ENCODE data around the gene LARGE1. TPM values are rescaled to one million over a fixed set of nuclear protein-coding genes. Genes with fewer than 3 reads are reported as not detected.

LARGE1 gene
- total and polyA plus RNA-seq, 2 of the 4 experiments (the other 2 are of a cell fraction): 6.2 to 12.4 TPM

DNA sequence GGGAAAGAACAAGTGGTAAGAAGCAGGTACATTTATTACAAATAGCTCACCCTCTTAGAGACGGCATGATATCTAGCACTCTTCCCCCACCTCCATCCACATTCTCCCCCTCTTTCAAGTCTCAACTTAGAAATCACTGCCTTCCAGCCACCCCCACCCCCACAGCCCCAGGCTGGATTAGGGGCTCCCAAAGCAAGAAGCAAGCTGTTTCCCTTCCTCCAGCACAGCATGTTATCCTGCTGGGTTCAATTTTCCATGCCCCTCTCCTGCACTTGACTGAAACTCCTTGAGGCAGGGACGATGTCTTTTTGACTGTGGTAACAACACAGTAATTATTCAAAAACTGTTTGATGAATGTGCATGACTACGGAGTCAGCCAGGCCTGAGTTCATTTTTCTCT lies 350.7 kb downstream of the LARGE1 start:
- Histone ChIP-seq H3K18ac (ENCODE audit: low read depth, low read length) (no peak overlapping the region), H3K9ac (ENCODE audit: low read depth, low read length) (no peak overlapping the region), H3K27ac (ENCODE audit: insufficient read depth, low read length) (no peak overlapping the region), H3K27me3 (ENCODE audit: control insufficient read depth, insufficient read depth, low read length) (no peaks in the 10 kb centered on the region), H3K79me1 (ENCODE audit: low read depth in 1 of 2, low read length in 2 of 2) (no peaks in the 10 kb centered on the region; a peak in 1 of 4 replicates), H2BK20ac (ENCODE audit: low read depth, low read length) (no peak overlapping the region), H4K91ac (ENCODE audit: insufficient read depth, low read depth, low read length) (no peak overlapping the region), H3K36me3 (ENCODE audit: control insufficient read depth, insufficient read depth, low read length) (no peaks in the 10 kb centered on the region), H3K56ac (ENCODE audit: extremely low read depth, insufficient read depth, low read length) (no peak overlapping the region), H3K4me3 (ENCODE audit: insufficient read depth, low read depth, low read length) (no peak overlapping the region), H3K4ac (ENCODE audit: low read depth, low read length) (no peak overlapping the region), H3K14ac (replicated peaks; ENCODE audit: low read depth, low read length) (no peak overlapping the region), H2AK5ac (ENCODE audit: low read depth, low read length) (no peak overlapping the region), H4K5ac (ENCODE audit: low read depth, low read length) (no peak overlapping the region), H2AK9ac (replicated peaks; ENCODE audit: low read depth, low read length, poor library complexity) (no peak overlapping the region), H2AFZ (replicated peaks; ENCODE audit: low read length, poor library complexity) (no peak overlapping the region), H3K9me3 (ENCODE audit: control insufficient read depth, insufficient read depth, low read length) (no peaks in the 10 kb centered on the region), H4K8ac (ENCODE audit: low read depth in 2 of 2, low read length in 2 of 2) (no peak overlapping the region), H2BK5ac (ENCODE audit: low read depth, low read length, poor library complexity, severe bottlenecking) (no peak overlapping the region), H2BK120ac (ENCODE audit: low read depth, low read length) (no peak overlapping the region), H4K20me1 (ENCODE audit: insufficient read depth, low read length) (no peaks in the 10 kb centered on the region), H3K4me2 (ENCODE audit: low read depth, low read length) (no peak overlapping the region), H3K9me1 (ENCODE audit: insufficient read depth, low read length) (no peaks in the 10 kb centered on the region), H3K23ac (ENCODE audit: low read depth, low read length) (no peak overlapping the region), H2BK15ac (ENCODE audit: low read depth, low read length) (no peak overlapping the region), H3K4me1 (ENCODE audit: control insufficient read depth, insufficient read depth, low read length) (no peaks in the 10 kb centered on the region)
- no peak for TF ChIP-seq NFE2L2 (IDR thresholded peaks at IDR 0.05; ENCODE audit: low read depth, low read length)
- intact Hi-C loops (cut with micrococcal nuclease) (no loop called here), in situ Hi-C loops (cut with MboI; ENCODE audit: low sequenced_read_pairs) (no loop called here), dilution Hi-C loops (cut with HindIII; ENCODE audit: low sequenced_read_pairs, unreplicated experiment) (no loop called here)
- ChIA-PET CTCF (no interaction called here), POLR2A (ENCODE audit: unreplicated experiment) (no interaction called here)
- no peak for DNase-seq
- BruUV-seq (replicated peaks): no TSS peak
- ATAC-seq (ENCODE audit: low read depth): no peak
- no CpG with 5 or more reads among the region's 3 CpGs for WGBS, 2 experiments (ENCODE audit: extremely low coverage in 2 of 2, insufficient read length in 1 of 2)

Measured in IMR-90 (cell line).